Pancreas (tissue), 10 donors: ENCODE measurements around the gene CDKAL1. TPM values are rescaled to one million over a fixed set of nuclear protein-coding genes. Genes with fewer than 3 reads are reported as not detected.
"Not testable (repeated sequence)": the region's sequence is repeated elsewhere in the genome, so short reads cannot be mapped to it uniquely, and the experiment has no call there.

Experiments used
- ATAC-seq, 4 donors: fragments of 200-7000 bp; cut with Tn5 transposase; one replicate each; pipeline versions ENCODE4 v1.8.0 to v1.9.1; 2020; ENCODE audit warnings: mild to moderate bottlenecking in 4 of 4, moderate library complexity in 4 of 4
- DNase-seq, 6 donors: peaks; one replicate each; pipeline ENCODE4 v3.0.0-alpha.2; 2020
- FAIRE-seq: peaks from 2 replicates; lab custom pipeline; 2012; peaks lifted over from hg19 to GRCh38; lab: Jason Lieb, UNC
- H3K27ac ChIP-seq, 4 donors: fragments of 200-600 bp; sonication (generic); 1 replicate in 3 of 4; 2 replicates in 1 of 4; pipeline versions ENCODE4 v1.5.0 to v1.8.0; 2020
- H3K27me3 ChIP-seq, 4 donors: fragments of 200-600 bp; one replicate each; pipeline ENCODE4 v1.8.0; 2021
- H3K36me3 ChIP-seq, 3 donors: fragments of 200-600 bp; sonication (generic) in 1 of 3; one replicate each; pipeline versions ENCODE4 v1.5.0 to v1.8.0; 2020 to 2021
- H3K4me1 ChIP-seq, 3 donors: fragments of 200-600 bp; one replicate each; pipeline ENCODE4 v1.8.0; 2021
- H3K4me3 ChIP-seq, 4 donors: fragments of 200-600 bp; sonication (generic) in 2 of 4; one replicate each; pipeline versions ENCODE4 v1.5.0 to v1.8.0; 2020 to 2021
- H3K9me3 ChIP-seq, 4 donors: fragments of 200-600 bp; one replicate each; pipeline ENCODE4 v1.8.0; 2021
- WGBS, 2 donors: extraction: QIAGEN DNeasy Blood & Tissue Kit; methylation state at CpG; one replicate each; pipeline ENCODE4 v1.1.7; 2013; 5-methylcytosine and 5-hydroxymethylcytosine counted together
- intact Hi-C, 3 donors: fragments of 100-400 bp; cut with DNase I; formaldehyde crosslinking; loops; one replicate each; pipeline versions ENCODE4 v1.11.1 to v1.14.2; 2022
- polyA plus RNA-seq, 2 donors: library from polyadenylated mRNA; stranded (reverse); fragments of 200-250 nt; gene quantifications; one replicate each; pipeline ENCODE4 v1.2.3, GENCODE V29; 2013
- total RNA-seq, 6 donors: library from RNA; stranded (reverse); fragmentation: NEBNext Ultra II Directional in 4 of 6; extraction: Animal tissue kit (Norgen Biotek cat#: 25700) in 4 of 6; gene quantifications; one replicate each; pipeline versions ENCODE4 v1.2.1 to v1.2.4, GENCODE V29; 2021 to 2023
- TF ChIP-seq, protein P1 (sequence below), 4 donors: fragments of 200-600 bp; sonication (generic) in 3 of 4; IDR thresholded peaks; one replicate each; pipeline versions ENCODE4 v1.5.0 to v1.8.0; 2021; ENCODE audit warnings: antibody characterized with exemption in 4 of 4
- donor health status: healthy with polysubstance abuse.
- donor health status: DM: no; HTN: no; CAD: no; lungs with moderate emphysema.
- donor health status: DM: no; HTN: no; CAD: no.
- donor health status: control.
- donor health status: control.
- donor health status: Bipolar disorder and iron deficiency.
- donor health status: DM: yes; HTN: yes; CAD: no.
- donor health status: DM: no; HTN: no; CAD: no.
- donor health status: DM: no; HTN: no; CAD: no.
- donor health status: DM: yes; HTN: yes; CAD: no.

CDKAL1 gene
- total and polyA plus RNA-seq, 8 donors = 3.3 to 11.7 (median 8.2) TPM

DNA sequence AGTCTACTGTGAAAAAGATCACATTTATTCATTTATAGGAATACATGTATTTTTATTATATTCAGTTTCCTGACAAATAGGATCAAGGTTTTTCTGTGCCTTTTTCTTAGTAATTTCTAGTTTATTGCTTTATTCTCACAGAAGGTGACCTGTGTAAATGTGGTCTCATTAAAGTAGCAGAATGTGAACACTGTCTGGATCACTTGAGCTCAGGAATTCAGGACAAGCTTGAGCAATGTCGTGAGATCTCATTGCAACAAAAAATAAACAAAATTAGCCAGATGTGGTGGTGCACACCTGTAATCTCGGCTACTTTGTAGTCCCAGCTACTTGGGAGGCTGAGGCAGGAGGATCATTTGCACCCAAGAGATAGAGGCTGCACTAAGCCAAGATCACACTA lies 516.7 kb downstream of the CDKAL1 start:
- WGBS, 2 donors = 92 to 100% methylated on average over 2 of the region's 2 CpGs
- no peak overlapping the region for H3K27ac ChIP-seq
- intact Hi-C loops = no loop called here
- no peaks in the 10 kb centered on the region for H3K9me3 ChIP-seq
- FAIRE-seq = no peak
- ATAC-seq = no peak
- DNase-seq = no peak
- H3K27me3 ChIP-seq = no peaks in the 10 kb centered on the region
- H3K4me3 ChIP-seq = no peak overlapping the region
- H3K4me1 ChIP-seq = peaks cover 0 to 4% (median 0%) of the 10 kb centered on the region in 3 donors
- TF ChIP-seq, protein P1, sequence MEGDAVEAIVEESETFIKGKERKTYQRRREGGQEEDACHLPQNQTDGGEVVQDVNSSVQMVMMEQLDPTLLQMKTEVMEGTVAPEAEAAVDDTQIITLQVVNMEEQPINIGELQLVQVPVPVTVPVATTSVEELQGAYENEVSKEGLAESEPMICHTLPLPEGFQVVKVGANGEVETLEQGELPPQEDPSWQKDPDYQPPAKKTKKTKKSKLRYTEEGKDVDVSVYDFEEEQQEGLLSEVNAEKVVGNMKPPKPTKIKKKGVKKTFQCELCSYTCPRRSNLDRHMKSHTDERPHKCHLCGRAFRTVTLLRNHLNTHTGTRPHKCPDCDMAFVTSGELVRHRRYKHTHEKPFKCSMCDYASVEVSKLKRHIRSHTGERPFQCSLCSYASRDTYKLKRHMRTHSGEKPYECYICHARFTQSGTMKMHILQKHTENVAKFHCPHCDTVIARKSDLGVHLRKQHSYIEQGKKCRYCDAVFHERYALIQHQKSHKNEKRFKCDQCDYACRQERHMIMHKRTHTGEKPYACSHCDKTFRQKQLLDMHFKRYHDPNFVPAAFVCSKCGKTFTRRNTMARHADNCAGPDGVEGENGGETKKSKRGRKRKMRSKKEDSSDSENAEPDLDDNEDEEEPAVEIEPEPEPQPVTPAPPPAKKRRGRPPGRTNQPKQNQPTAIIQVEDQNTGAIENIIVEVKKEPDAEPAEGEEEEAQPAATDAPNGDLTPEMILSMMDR (IDR thresholded peaks at IDR 0.05) = no peak
- no peaks in the 10 kb centered on the region for H3K36me3 ChIP-seq

- FAIRE-seq = no peak
- no peak for DNase-seq
- Histone ChIP-seq H3K36me3 (no peaks in the 10 kb centered on the region), H3K4me3 (no peak overlapping the region), H3K4me1 (peaks cover 0 to 4% (median 0%) of the 10 kb centered on the region in 3 donors), H3K27me3 (no peaks in the 10 kb centered on the region), H3K9me3 (no peaks in the 10 kb centered on the region), H3K27ac (no peak overlapping the region)
- ATAC-seq = no peak
- TF ChIP-seq, protein P1 (IDR thresholded peaks at IDR 0.05) = no peak
- intact Hi-C loops = no loop called here
These were observed 517.5 kb downstream of the CDKAL1 start for GRCh38 chr6:21051777-21052176.

DNA sequence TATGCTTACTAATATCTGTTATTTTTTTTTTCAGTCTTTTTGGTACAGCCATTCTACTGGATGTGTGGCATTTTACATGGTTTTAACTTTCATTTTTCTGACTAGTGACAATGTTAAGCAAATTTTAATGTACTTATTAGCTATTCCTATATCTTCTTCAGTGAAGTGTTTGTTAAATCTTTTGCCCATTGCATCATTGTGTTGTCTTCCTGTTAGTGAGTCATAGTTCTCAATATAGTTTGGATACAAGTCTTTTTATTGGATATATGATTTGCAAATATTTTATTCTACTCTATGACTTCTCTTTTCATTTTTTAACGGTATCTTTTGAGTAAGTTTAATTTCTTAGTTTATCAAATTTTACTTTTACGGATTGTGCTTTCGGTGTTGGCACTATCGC lies 519.4 kb downstream of the CDKAL1 start:
- Histone ChIP-seq H3K36me3 (no peaks in the 10 kb centered on the region), H3K27ac (no peak overlapping the region), H3K4me3 (no peak overlapping the region), H3K9me3 (no peaks in the 10 kb centered on the region), H3K4me1 (peaks cover 0 to 4% (median 0%) of the 10 kb centered on the region in 3 donors), H3K27me3 (no peaks in the 10 kb centered on the region)
- DNase-seq (no peak), FAIRE-seq (no peak), ATAC-seq (no peak)
- TF ChIP-seq, protein P1 (IDR thresholded peaks at IDR 0.05) = no peak
- 95 to 98% methylated on average over 4 of the region's 4 CpGs for WGBS, 2 donors
- intact Hi-C loops = no loop called here

- not testable (repeated sequence) for H3K27me3 ChIP-seq, ATAC-seq
These were observed 521.2 kb downstream of the CDKAL1 start for GRCh38 chr6:21055480-21055879.

GRCh38 chr6:21061892-21062291 lies 527.6 kb downstream of the CDKAL1 start:
- DNase-seq (no peak), FAIRE-seq (no peak), ATAC-seq (peak in 2 of 4 donors; percentile 41 to 78)
- intact Hi-C loops = no loop called here
- TF ChIP-seq, protein P1 (IDR thresholded peaks at IDR 0.05) = no peak
- Histone ChIP-seq H3K9me3 (no peaks in the 10 kb centered on the region), H3K27me3 (no peaks in the 10 kb centered on the region), H3K4me1 (peaks cover 0 to 7% (median 0%) of the 10 kb centered on the region in 3 donors), H3K36me3 (no peaks in the 10 kb centered on the region), H3K4me3 (no peak overlapping the region), H3K27ac (no peak overlapping the region)

More at GRCh38 chr6:21055480-21055879, 521.2 kb downstream of the CDKAL1 start:
- FAIRE-seq, intact Hi-C loops, H3K27ac ChIP-seq, H3K9me3 ChIP-seq, H3K36me3 ChIP-seq, H3K4me3 ChIP-seq, H3K4me1 ChIP-seq, DNase-seq: not testable (repeated sequence)
- WGBS, 2 donors = 97% methylated on average over 2 of the region's 2 CpGs
